Measurements from ENCODE around the gene SPAG6.
"Not testable (repeated sequence)": the region's sequence is repeated elsewhere in the genome, so short reads cannot be mapped to it uniquely, and the experiment has no call there.

SPAG6 gene

DNA sequence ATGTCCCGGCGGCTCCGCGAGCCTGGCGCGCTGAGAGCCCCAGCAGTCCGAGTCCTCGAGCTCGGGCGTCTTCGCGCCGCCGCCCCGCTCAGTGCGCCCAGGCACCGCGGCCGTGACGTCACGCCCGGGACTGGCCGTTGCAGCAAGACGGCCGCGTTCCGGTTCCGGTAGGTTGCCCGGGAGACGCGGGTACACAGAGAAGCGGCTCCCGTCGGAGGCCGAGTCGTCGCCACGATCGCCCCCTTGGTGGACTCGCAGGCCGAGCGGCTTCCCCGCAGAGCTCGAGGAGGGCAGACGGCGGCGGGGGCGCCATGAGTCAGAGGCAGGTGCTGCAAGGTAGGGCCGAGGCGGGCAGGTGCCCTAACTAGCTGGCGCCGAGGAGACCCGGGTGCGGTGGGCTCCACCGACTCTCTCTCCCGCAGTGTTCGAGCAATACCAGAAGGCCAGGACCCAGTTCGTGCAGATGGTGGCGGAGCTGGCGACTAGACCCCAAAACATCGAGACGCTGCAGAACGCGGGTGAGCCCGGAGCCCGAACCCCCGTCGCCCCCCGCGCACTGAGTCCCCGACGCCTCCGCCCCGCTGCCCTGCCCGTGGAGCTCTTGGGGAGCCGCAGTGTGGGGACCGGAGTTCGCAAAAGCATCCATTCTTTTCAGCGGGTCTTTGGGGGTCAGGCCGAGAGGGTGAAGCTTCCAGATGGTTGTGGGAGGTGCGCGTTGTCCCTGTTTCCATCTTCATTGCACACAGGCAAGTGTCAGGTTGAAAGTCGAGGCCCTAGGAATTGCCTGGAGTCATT, at the start of gene SPAG6:
TSS of gene SPAG6 (plus strand) at position 196 of the 795 bp plus-strand sequence. CDS start at position 312, 116 bp downstream.
- DNase-seq, result no peak

DNA sequence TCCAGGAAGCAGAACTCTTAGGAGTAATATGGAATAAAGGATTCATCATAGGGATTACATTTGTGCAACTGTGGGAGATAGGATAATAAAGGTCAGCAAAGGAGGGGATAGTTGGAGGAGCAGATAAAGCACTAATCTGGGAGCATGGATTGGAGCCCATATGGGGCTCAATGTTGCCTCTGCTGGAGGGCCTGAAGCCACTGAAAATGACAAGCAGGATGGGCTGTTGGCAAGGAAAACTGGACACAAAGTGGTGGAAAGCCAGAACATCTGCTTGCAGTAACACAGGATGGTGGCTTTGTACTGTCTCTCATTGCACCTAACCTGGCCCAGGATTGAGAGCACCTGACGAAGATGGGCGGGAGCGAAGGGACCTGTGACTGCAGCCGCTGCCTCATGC, 44.1 kb upstream of the SPAG6 start:
- no peak for DNase-seq

DNA sequence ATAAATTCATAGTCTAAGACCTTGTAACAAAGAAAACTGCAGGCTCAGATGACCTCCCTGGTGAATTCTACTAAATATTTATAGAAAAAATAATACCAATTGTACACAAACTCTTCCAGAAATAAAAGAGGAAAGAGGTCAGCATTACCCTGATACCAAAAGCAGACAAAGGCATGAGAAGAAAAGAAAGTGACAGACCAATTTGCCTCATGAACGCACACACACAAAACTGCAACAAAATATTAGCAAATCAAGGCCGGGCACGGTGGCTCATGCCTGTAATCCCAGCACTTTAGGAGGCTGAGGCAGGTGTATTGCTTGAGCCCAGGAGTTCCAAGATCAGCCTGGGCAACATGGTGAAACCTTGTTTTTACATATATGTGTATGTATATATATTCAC, 41.8 kb upstream of the SPAG6 start:
- no peak for DNase-seq

DNA sequence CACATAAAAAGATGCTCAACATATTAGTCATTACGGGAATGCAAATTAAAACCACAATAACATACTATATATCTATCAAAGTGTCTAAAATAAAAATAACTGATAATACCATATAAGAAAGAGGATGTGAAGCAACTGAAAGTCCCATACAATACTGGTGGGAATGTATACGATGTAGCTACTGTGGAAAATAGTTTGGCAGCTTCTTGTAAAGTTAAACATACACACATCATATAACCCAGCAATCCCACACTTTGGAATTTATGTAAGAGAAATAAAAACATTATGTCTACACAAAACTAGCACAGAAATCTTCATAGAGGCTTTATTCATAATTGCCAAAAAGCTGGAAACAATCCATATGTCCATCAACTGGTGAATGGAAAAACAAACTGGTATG, 39.6 kb upstream of the SPAG6 start:
- DNase-seq, result no peak

DNA sequence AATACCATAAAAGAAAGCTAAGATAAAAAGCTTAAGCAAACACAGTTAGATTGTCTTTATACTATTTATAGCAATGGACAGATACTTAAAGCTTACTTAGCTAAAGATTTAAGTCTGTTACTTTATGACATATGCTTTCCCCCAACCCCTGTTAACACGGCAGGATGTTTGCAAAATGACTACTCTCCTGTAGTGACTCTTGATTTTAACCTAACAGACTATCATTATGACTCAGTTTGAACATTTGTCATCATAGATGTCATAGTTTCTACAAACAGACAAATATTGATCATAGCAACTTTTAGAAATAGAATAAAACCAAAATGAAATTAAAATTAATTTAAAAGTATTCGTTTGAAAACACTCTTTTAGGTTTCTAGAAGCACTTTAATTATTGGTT, 36.9 kb upstream of the SPAG6 start:
- DNase-seq, result peak; percentile 52

DNA sequence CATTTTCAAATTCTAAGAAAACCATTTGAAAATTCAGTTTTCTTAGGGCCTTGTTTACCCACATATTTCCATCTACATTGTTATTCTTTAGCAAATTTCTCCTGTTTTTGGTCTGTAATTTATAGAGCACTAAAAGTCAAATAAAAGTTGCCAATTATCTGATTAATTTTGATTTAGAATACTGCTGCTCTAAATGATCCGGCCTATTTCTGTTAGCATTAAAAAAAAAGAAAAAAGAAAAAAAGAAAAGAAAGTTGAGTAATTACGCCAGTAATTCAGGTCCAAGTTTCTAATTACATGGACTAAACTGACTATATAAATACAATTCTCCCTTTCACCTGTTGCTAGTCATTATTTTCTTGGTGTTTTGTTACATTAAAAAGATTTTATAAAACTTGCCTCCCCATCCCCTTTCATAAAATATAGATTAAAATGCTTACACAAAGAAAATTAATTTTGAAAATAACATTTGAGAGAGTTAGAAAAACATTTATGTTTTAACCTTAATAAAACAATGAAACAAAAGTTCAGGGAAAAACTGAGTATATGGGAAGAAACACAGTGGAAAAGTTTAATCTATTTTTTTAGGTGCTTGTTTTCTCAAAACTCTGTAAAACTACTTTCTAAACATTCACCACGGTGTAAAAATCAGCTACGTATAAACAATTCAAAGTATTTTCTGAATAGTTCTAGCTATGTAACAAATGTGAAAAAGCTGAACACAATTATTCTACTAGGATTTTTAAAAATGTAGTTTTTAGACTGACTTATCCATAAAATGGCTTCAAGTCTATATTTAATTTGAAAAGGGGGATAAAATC, 35.9 kb upstream of the SPAG6 start:
- no peak for DNase-seq

DNA sequence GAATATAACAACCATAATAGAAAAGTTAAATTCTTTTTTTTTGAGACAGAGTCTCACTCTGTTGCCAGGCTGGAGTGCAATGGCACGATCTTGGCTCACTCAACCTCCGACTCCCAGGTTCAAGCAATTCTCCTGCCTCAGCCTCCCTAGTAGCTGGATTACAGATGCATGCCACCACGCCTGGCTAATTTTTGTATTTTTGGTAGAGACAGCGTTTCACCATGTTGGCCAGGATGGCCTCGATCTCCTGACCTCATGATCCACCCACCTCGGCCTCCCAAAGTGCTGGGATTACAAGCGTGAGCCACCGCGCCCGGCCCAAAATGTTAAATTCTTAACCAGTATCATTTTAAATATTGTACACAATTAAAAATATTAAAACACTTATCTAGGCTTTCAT, 35.3 kb upstream of the SPAG6 start:
- DNase-seq, result not testable (repeated sequence)

DNA sequence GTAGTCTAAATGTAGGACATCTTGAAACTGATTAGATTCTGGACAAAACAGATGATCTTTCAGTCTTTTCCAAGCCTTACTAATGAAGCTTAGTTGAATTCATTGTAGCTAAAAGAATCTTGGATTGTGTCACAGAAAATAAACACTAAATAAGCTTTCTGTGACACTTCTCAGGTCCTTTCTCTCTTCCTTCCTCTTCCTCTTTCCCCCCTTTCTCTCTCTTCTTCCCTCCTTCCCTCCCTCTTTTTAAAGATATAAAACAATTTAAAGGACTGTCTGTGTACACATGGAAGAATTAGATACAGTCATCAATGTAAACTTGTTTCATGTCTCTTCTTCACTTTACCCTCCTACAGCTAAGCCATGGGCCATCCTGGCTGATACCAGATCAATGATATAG, 34.4 kb upstream of the SPAG6 start:
- no peak for DNase-seq

DNA sequence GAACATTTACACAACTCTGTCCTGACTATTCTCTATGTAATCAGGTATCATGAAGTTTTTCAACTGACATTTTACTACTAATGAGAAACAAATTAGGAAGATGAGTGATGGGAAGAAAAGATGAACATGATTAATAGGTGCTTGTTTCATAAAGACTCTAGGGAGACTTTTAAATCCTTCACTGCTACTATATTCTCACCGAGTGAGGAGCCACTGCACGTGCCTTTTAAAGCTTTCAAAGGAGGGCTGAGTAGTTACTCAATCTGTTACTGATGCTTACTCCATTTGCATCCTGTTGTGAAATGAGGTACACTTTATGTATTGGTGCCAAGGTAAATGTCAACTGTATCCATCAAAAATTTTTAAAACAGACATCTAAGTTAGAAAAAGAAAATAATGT, 30.4 kb upstream of the SPAG6 start:
- no peak for DNase-seq

DNA sequence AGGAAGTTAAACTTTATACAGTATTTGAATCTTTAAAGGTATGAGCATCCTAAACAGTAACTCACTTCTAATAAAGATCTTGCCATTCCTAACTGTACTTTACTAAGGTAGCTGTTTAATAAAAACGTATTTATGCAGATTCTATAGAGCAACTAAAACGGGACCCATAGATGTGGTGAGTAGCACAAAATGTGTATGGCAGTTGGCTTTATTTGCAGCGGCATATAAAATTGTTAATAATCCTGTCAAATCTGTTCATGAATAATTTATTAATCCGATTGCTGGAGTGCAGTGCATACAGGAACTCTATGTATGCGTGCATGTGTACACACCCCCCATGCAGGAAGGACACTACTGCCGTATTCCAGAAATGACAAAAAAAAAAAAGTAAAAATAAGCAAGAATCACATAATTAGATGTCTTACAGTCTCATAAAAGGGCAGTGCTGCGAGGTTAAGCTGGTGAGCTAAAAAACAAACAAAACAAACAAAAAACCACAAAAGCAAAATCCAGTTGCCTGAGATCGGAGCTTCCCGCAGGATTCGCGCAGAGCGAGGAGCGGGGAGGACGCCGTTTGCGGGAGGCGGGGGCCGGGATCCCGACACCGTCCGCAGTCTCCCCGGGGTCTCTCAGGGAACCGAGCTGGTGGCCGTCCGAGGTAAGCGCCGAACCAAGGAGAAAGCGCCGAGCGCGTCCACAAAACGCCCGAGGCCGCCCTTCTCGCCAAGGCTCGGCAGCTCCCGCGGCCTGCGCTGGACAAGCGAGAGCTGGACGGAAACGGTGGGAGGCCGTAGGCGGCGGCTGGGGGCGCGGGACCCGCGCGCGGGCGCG, 29.6 kb upstream of the SPAG6 start:
- DNase-seq, result no peak

DNA sequence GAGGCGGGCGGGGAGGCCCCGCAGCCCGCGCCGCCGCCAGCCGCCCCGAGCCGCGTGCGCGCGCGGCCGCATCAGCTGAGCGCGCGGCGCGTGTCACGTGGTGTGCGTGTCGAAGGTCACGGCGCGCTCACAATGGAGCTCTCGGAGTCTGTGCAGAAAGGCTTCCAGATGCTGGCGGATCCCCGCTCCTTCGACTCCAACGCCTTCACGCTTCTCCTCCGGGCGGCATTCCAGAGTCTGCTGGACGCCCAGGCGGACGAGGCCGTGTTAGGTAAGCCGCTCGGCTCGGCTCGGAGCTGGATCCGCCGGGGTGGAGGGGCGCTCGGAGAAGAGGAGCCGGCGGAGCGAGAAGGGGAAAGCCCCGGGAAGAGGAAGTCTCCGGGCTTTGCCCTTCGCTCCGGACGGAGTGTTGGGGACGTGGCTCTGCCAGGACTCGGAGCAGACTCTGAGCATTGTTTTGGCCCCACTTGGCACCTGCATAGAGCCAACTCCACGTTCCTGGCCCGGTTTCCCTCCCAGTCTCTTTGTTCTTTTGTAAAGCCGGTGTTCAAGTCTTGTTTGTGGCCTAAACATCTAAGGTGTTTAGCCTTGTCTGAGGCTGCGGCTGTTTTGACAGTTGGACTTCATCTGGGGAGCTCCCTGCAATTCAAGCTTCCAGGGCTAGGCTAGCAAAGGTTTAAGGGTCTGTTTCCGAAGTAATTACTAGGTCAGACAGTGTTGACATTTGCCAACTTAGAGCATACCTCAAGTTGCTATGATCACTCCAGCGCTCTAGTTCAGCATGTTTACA, 28.8 kb upstream of the SPAG6 start, which contains the start of gene COMMD3:
TSS of gene COMMD3 (plus strand) at position 103 of the 790 bp plus-strand sequence. CDS start at position 133, 30 bp downstream.
- DNase-seq, result peak; percentile 85

DNA sequence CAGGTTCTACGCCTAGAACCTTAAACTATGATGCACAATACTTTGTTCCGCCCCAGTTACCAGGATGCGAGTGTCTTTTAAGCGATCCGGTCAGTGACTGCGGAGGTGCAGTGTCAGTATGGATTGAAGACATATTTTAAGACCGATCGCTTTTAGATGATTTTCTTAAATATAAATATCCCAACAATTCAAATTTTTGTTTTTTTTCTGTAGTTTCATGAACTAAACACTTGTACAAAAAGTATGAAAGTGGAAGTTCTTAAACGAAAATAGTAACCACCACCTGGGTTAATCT, 28.3 kb upstream of the SPAG6 start:
- DNase-seq, result no peak

DNA sequence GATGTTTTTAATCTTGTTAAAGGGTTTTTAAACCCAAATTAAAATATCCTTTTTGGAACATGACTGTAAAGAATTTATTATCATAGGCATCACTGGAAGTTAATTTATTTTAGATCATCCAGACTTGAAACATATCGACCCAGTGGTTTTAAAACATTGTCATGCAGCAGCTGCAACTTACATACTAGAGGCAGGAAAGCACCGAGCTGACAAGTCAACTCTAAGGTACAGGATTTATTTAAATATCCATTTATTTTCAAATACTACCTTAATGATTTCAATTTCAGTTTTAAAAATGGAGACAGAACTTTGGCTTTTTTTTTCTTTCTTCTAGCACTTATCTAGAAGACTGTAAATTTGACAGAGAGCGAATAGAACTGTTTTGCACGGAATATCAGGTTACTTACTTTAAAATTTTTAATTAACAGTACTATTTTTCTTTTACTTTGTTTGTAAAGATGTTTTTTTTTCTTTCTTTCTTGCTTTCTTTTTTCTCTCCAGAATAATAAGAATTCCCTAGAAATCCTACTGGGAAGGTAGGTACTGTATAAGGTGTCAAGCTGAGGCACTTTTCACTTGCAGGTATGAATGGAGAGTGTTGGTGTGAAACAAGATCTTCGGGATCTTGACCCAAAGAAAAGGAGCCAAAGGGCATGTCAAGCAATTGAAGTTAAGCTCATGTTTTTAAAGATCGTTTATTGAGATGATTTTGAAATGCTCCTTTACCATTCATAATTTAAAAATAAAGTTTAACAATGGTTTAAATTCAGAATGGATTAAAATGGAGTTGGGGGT, 27.3 kb upstream of the SPAG6 start:
- DNase-seq, result no peak

DNA sequence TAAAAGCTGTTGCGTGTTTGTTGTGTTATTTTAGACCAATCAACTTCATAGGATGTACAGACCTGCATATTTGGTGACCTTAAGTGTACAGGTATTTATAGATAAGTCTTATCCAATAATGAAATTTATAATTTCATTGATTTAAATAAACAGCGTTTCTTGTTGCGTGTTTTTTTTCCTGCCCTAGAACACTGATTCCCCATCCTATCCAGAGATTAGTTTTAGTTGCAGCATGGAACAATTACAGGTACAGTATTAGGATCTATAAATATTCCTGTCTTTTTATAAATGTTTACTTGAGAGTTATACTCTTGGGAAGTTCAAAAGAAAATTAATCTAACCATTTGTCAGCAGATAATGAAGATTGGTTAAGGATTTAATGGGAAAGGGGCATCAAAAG, 26.5 kb upstream of the SPAG6 start:
- no peak for DNase-seq

DNA sequence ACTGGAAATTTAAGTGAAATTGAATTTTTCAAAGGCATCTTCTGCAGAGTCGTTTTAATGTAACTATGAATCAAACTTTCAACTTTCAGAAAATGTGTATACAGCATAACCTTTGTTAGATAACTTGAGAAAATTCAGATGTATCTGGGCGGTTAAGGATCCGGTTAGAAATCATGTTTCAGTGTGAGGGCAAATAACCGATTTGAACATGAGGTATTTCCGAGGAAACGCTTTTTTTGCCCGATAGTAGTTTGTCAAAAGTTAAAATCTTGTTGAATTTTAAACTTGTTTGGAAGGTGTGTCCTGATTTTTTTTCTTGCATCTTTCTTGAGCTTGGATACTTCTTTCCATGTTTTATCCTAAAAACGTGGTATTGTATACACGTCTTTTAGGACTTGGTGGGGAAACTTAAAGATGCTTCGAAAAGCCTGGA, 25.7 kb upstream of the SPAG6 start:
- no peak for DNase-seq

DNA sequence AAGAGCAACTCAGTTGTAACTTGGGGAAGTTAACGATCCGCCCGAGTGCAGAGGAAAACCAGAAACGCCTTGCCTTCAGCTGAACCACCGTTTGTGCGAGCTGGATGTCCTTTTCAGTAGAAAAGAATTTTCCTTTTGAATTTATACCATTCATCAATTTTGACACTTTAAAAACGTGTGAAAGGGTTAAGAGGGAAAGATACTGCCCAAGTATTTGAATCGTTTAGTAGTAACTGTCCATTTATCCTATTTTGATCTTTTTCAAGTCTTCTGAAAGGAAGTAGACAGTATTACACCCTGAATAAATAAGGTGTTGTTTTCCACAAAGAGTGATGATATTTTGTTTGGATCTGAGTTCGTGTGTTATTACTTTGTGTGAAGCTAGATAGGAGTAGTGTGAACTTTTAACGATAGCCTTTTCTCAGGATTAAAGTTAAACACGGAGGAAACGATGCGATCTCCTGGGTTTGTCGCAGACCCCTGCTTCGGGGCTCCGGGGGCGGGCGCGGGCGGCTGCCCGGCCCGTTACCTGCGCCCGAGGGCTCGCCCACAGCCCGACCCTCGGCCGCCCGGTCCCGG, 25.2 kb upstream of the SPAG6 start:
- no peak for DNase-seq

DNA sequence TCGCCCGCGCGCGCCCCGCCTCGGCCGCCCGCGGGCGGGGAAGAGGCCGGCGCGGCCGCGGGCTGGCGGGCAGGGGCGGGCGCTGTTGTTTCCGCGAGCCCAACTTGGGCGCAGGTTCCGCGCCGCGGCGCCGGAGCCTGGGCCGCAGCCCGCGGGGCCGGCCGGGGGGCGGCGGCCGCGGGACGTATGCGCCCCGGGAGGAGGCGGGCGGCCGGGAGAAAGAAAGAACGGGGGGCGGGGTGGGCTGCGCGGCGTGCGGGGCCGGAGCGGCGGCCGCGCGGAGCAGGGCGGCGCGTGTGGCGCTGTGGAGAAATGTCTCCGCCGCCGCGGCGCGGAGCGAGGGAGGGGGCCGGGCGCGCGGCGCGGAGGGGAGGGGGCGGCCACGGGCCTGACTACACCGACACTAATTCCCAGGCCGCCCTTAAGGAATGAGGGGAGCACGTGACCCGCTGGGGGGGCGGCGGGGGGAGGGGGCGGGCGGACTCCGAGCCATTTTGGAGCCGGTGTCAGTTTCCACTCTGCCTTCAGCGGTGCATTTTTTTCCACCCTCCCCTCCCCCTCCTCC, 24.6 kb upstream of the SPAG6 start, which contains the start of gene BMI1:
TSS of gene BMI1 (plus strand) at position 509 of the 565 bp plus-strand sequence. CDS start 5,351 bp downstream, outside the sequence.
- DNase-seq, result peak; percentile 82

DNA sequence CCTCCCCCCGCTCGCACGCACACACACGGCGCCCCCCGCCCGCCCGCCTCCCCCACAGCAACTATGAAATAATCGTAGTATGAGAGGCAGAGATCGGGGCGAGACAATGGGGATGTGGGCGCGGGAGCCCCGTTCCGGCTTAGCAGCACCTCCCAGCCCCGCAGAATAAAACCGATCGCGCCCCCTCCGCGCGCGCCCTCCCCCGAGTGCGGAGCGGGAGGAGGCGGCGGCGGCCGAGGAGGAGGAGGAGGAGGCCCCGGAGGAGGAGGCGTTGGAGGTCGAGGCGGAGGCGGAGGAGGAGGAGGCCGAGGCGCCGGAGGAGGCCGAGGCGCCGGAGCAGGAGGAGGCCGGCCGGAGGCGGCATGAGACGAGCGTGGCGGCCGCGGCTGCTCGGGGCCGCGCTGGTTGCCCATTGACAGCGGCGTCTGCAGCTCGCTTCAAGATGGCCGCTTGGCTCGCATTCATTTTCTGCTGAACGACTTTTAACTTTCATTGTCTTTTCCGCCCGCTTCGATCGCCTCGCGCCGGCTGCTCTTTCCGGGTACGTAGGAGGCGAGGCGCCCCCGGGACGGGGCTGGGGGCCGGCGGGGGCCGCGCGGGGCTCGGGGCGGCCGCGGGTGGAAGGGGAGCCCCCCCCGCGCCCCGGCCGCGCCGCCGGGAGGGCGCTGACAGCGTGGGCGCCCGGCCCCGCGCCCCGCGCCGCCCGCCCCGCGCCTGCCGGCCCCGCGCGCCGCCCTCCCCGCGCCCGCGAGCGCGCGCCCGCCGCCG, 24.0 kb upstream of the SPAG6 start:
- DNase-seq, result peak; percentile 65

DNA sequence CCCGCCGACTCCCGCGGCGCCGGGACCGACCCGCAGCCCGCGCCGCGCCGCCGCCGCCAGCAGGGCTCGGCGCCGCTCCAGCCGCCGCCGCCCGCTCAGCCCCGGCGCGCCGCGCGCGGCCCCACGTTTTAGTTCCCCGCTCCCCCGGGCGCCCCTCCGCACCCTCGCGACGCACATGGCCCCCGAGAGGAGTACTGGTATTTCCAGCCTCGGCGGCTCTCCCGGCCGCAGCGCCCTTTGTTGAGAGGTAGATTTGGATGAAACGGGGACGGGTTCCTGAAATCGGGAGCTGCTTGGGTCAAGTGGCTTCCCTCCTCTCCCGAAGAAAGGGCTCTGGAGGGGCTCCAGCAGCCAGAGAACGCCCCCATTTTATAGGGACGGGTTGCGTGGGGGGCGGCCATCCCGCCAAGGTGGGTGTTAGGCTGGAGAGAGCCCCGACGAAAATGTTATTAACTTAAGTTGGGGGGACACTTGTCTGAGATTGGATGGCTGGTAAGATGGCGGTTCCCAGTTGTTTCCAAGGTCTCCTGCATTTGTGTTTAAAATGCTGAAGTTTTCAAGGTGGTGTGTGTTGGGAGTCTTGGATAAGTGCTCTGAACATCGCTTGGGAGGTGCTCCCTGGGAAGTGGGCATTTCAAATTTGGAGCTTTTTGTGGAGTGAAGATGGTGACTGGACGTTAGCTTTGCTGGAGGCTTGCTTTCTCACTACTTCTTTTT, 23.2 kb upstream of the SPAG6 start:
- no peak for DNase-seq
